Endodermal cell (in vitro differentiated cells): Measurements from ENCODE around the gene RNF175. TPM values are rescaled to one million over a fixed set of nuclear protein-coding genes. Genes with fewer than 3 reads are reported as not detected.

Experiments used
- DNase-seq: peaks from one replicate; pipeline ENCODE4 v3.0.0-alpha.2; 2017
- H3K27ac ChIP-seq: 2 replicates; pipeline ENCODE4 v1.5.1; 2013; ENCODE audit warnings: mild to moderate bottlenecking, low read depth, low read length, moderate library complexity
- H3K27me3 ChIP-seq: 2 replicates; pipeline ENCODE4 v1.6.1; 2013; ENCODE audit warnings: mild to moderate bottlenecking, low read length, moderate library complexity; ENCODE audit not compliant: insufficient read depth, control insufficient read depth, poor library complexity, severe bottlenecking
- H3K36me3 ChIP-seq: 2 replicates; pipeline ENCODE4 v1.7.0; 2013; ENCODE audit warnings: mild to moderate bottlenecking, low read length, moderate library complexity; ENCODE audit not compliant: control insufficient read depth, insufficient read depth
- H3K4me1 ChIP-seq: one replicate; pipeline ENCODE4 v1.7.0; 2013; ENCODE audit warnings: low read length; ENCODE audit not compliant: control insufficient read depth, insufficient read depth
- H3K4me3 ChIP-seq: 2 replicates; pipeline ENCODE4 v1.5.1; 2013; ENCODE audit warnings: mild to moderate bottlenecking, low read length, moderate library complexity
- H3K9ac ChIP-seq: 2 replicates; pipeline ENCODE4 v1.6.1; 2013; ENCODE audit warnings: mild to moderate bottlenecking, low read length, moderate library complexity; ENCODE audit not compliant: poor library complexity, severe bottlenecking; ENCODE audit errors: extremely low read depth
- H3K9me3 ChIP-seq: 2 replicates; pipeline ENCODE4 v1.6.1; 2013; ENCODE audit warnings: mild to moderate bottlenecking, low read length, moderate library complexity; ENCODE audit not compliant: control insufficient read depth
- H3K27ac Mint-ChIP-seq: 2 replicates; pipeline ENCODE4 v1.8.0; 2020; ENCODE audit warnings: mixed read lengths
- H3K27me3 Mint-ChIP-seq: 2 replicates; pipeline ENCODE4 v1.8.0; 2021; ENCODE audit warnings: mild to moderate bottlenecking, mixed read lengths; ENCODE audit not compliant: insufficient read depth
- H3K36me3 Mint-ChIP-seq: 2 replicates; pipeline ENCODE4 v1.8.0; 2020; ENCODE audit warnings: low read depth, mixed read lengths
- H3K4me1 Mint-ChIP-seq: 2 replicates; pipeline ENCODE4 v1.8.0; 2020; ENCODE audit warnings: mixed read lengths
- H3K4me3 Mint-ChIP-seq: 2 replicates; pipeline ENCODE4 v1.8.0; 2020; ENCODE audit warnings: mild to moderate bottlenecking, moderate library complexity, mixed read lengths
- H3K9me3 Mint-ChIP-seq: 2 replicates; pipeline ENCODE4 v1.8.0; 2020; ENCODE audit warnings: mild to moderate bottlenecking, mixed read lengths
- WGBS, 2 experiments: methylation state at CpG; one replicate each; pipeline versions ENCODE4 v1.1.5 to v1.1.7; 2013; ENCODE audit warnings: missing lambda C conversion rate in 2 of 2, mixed read lengths in 1 of 2; ENCODE audit not compliant: insufficient coverage in 1 of 2, insufficient read length in 1 of 2; 5-methylcytosine and 5-hydroxymethylcytosine counted together
- total RNA-seq, 2 donors: library from RNA; stranded (reverse); fragmentation: NEBNext Ultra II Directional in 1 of 2; extraction: Animal tissue kit (Norgen Biotek cat#: 25700) in 1 of 2; gene quantifications; 2 replicates in 1 of 2; 3 replicates in 1 of 2; pipeline ENCODE4 v1.2.1, GENCODE V29; 2021
- TF ChIP-seq, protein P1 (sequence below): fragments of 200-600 bp; sonication (generic); conservative IDR thresholded peaks from 2 replicates; pipeline ENCODE4 v1.5.0; 2021; ENCODE audit warnings: antibody characterized with exemption, mild to moderate bottlenecking

Gene RNF175
- total RNA-seq, 2 donors from 2014 or later = 1.7 to 4.2 TPM

GRCh38 chr4:153790500-153790865 is 30.7 kb upstream of the RNF175 start:
- no peaks in the 10 kb centered on the region for H3K36me3 ChIP-seq
- Mint-ChIP-seq H3K36me3 (no peaks in the 10 kb centered on the region), H3K4me1 (peaks cover 49% of the 10 kb centered on the region), H3K27me3 (peaks cover 59% of the 10 kb centered on the region), H3K4me3 (peak overlapping the region; percentile 88), H3K9me3 (no peaks in the 10 kb centered on the region), H3K27ac (peak overlapping the region; percentile 94)
- H3K9ac ChIP-seq = no peak overlapping the region
- DNase-seq = no peak
- TF ChIP-seq, protein P1, sequence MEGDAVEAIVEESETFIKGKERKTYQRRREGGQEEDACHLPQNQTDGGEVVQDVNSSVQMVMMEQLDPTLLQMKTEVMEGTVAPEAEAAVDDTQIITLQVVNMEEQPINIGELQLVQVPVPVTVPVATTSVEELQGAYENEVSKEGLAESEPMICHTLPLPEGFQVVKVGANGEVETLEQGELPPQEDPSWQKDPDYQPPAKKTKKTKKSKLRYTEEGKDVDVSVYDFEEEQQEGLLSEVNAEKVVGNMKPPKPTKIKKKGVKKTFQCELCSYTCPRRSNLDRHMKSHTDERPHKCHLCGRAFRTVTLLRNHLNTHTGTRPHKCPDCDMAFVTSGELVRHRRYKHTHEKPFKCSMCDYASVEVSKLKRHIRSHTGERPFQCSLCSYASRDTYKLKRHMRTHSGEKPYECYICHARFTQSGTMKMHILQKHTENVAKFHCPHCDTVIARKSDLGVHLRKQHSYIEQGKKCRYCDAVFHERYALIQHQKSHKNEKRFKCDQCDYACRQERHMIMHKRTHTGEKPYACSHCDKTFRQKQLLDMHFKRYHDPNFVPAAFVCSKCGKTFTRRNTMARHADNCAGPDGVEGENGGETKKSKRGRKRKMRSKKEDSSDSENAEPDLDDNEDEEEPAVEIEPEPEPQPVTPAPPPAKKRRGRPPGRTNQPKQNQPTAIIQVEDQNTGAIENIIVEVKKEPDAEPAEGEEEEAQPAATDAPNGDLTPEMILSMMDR = no peak
- H3K9me3 ChIP-seq = no peaks in the 10 kb centered on the region
- H3K4me1 ChIP-seq = no peaks in the 10 kb centered on the region
- 10 to 14% methylated on average over 8 to 10 of the region's 10 CpGs for WGBS, 2 experiments
- H3K27ac ChIP-seq = peak overlapping the region; percentile 93
- peaks cover 84% of the 10 kb centered on the region for H3K27me3 ChIP-seq
- H3K4me3 ChIP-seq = peak overlapping the region; percentile 51

DNA sequence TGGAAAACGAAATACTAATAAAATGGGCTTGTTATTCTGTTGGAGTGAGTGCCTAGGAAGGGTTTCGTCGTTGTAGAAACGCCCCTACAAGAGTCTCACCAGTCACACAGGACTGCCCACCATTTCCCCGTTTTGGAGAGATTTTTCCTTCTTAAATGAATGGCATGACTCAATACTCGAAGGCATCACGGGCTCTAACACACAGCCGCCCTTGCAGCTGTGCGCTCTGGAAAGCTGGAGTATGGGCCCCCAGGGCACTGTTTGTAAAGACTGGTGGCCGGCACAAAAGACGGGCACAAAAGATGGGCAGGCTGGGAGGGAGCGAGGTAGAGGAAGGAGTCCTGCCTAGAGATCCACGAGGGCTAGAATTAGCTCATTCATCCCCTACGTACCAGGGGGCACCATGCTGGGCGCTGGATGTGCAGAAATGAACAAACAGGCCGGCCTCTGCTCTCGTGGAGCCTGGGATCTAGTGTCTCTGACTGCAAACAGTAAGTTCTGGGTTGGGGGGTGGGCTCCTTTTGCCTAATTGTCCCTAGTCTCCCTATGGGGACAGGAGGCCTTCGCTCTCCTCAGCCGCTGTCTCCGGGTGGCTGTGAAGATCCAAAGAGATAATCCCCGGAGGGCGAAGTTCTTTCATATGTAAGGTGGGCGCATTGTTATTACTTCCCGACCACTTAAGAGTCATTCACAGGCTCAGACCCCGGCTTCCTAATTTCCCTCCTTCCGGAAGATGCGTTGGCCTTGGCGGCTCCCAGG is 30.1 kb upstream of the RNF175 start:
- Mint-ChIP-seq H3K4me1 (peaks cover 50% of the 10 kb centered on the region), H3K9me3 (no peaks in the 10 kb centered on the region), H3K36me3 (no peaks in the 10 kb centered on the region), H3K27ac (peak overlapping the region; percentile 94), H3K27me3 (peaks cover 59% of the 10 kb centered on the region), H3K4me3 (peak overlapping the region; percentile 88)
- peak overlapping the region; percentile 93 for H3K27ac ChIP-seq
- H3K4me3 ChIP-seq = peak overlapping the region; percentile 73
- H3K9me3 ChIP-seq = no peaks in the 10 kb centered on the region
- TF ChIP-seq, protein P1 = no peak
- 4 to 22% methylated on average over 4 to 28 of the region's 28 CpGs for WGBS, 2 experiments
- H3K27me3 ChIP-seq = peaks cover 78% of the 10 kb centered on the region
- H3K36me3 ChIP-seq = no peaks in the 10 kb centered on the region
- DNase-seq = peak; percentile 96
- H3K4me1 ChIP-seq = no peaks in the 10 kb centered on the region
- no peak overlapping the region for H3K9ac ChIP-seq

GRCh38 chr4:153788413-153789276 is 28.8 kb upstream of the RNF175 start, which contains the start of gene SFRP2:
Gene SFRP2, minus strand, starts transcription at chr4:153789083. Its CDS starts 248 bp downstream, at chr4:153788835.
- no peaks in the 10 kb centered on the region for H3K36me3 Mint-ChIP-seq
- H3K9me3 Mint-ChIP-seq = no peaks in the 10 kb centered on the region
- Histone ChIP-seq H3K36me3 (no peaks in the 10 kb centered on the region), H3K4me3 (peak within 1 kb of the TSS; percentile 73), H3K27ac (peak within 1 kb of the TSS; percentile 93), H3K9me3 (no peaks in the 10 kb centered on the region), H3K27me3 (peaks cover 68% of the 10 kb centered on the region), H3K4me1 (no peaks in the 10 kb centered on the region), H3K9ac (no peak within 1 kb of the TSS)
- peaks cover 50% of the 10 kb centered on the region for H3K4me1 Mint-ChIP-seq
- H3K27ac Mint-ChIP-seq = peak within 1 kb of the TSS; percentile 94
- peak within 1 kb of the TSS; percentile 88 for H3K4me3 Mint-ChIP-seq
- 0 to 3% methylated on average over 29 to 72 of the region's 72 CpGs for WGBS, 2 experiments
- peaks cover 56% of the 10 kb centered on the region for H3K27me3 Mint-ChIP-seq
- TF ChIP-seq, protein P1 = no peak
- peak; percentile 94 for DNase-seq
